ENCODE measurements around the gene NMT1. TPM values are rescaled to one million over a fixed set of nuclear protein-coding genes. Genes with fewer than 3 reads are reported as not detected.

NMT1 gene
- 173 TPM for total RNA-seq (2021; ENCODE audit: unreplicated experiment)
- 124 and 172 TPM in 2 replicates for polyA plus RNA-seq (2012)
- Bru-seq, nascent RNA, result percentile 80 among the genes with signal in this experiment
- percentile 86 among the genes with signal in this experiment for BruChase-seq, experiment 1, labeled RNA remaining after a 6-hour chase
- percentile 82 among the genes with signal in this experiment for BruChase-seq, experiment 2, labeled RNA remaining after a 2-hour chase
- long read RNA-seq, full-length matches to known transcripts, result 94 of 154 reads
- long read RNA-seq, partial matches to known transcripts, result 27 of 154 reads
- long read RNA-seq, other reads (novel, unspliced or antisense), result 33 of 154 reads

DNA sequence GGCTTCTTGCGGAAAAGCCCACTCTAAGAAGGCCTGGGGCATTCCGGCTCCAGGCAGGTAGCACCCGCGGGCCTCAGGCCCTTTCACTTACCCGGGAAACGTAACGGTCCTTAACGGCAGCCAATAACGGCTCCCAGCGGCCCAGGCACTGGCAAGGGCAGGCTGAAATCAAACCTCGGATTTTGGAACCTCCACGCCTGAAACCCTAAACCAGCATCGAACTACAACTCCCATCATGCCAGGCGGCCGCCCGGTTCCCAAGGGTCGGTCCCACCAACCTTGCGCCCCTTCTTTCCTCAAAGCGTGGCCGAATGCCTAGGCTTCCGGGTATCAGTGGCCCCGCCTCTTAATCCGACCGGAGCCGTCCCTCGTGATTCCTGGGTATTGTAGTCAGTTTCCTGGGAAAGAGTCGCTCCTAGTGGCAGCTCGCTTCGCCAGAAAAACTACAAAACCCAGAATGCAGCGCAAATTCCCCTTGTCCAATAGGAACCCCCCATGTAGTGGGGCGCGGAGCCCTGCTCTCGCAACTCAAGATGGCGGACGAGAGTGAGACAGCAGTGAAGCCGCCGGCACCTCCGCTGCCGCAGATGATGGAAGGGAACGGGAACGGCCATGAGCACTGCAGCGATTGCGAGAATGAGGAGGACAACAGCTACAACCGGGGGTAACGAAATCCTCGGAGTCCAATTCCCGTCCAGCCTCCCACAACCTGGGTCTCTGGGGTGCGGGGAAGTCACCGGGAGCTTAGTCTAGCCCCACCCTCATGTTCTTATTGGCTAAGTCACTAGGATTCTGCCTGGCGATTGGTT, at the start of gene NMT1:
Gene NMT1, plus strand, starts transcription at position 521 of the 809 bp plus-strand sequence. Its CDS starts 13 bp downstream, at position 534.
- H3K27me3 ChIP-seq (ENCODE audit: insufficient read depth, low read length), result no peaks in the 10 kb centered on the region
- intact Hi-C loops (cut with micrococcal nuclease), result loop anchor here (5.0 kb wide), 1 partner anchor 71 kb away; the partner anchor contains the start of gene PLCD3
- BruUV-seq (replicated peaks), result no TSS peak
- CTCF ChIA-PET, result interaction anchor here (0.8 to 1.6 kb wide), 6 partner anchors 12 to 74 kb away, joined by 3 to 7 read pairs (median 4); partner anchors contain the start of gene ACBD4
- no peaks in the 10 kb centered on the region for H3K9me2 ChIP-seq (ENCODE audit: insufficient read depth)
- peak within 1 kb of the TSS; percentile 90 for H3K4me2 ChIP-seq (ENCODE audit: low read length)
- peak within 1 kb of the TSS; percentile 98 to 99 for H3K4me3 ChIP-seq (replicated peaks in 1 of 2; ENCODE audit: low read depth in 1 of 2, low read length in 2 of 2)
- no peaks in the 10 kb centered on the region; a peak in 1 of 4 replicates for H3K36me3 ChIP-seq (ENCODE audit: control insufficient read depth in 1 of 2, insufficient read depth in 2 of 2, low read length in 2 of 2)
- RAD21 ChIA-PET (ENCODE audit: low non-redundant PET in 1 of 2, low total read pairs in 2 of 2, uncharacterized antibody in 2 of 2, unreplicated experiment in 2 of 2), result no interaction called here
- POLR2A ChIA-PET, result interaction anchor here (0.9 to 1.6 kb wide), 7 partner anchors 10 to 285 kb away, joined by 4 to 8 read pairs (median 5); partner anchors contain the start of gene HEXIM1
- no peaks in the 10 kb centered on the region for H3K9me3 ChIP-seq (ENCODE audit: control insufficient read depth in 1 of 2, insufficient read depth in 1 of 2, low read depth in 1 of 2, low read length in 2 of 2)
- no peaks in the 10 kb centered on the region for H4K20me1 ChIP-seq (ENCODE audit: insufficient read depth)
- H3K4me1 ChIP-seq (ENCODE audit: control insufficient read depth in 1 of 2, insufficient read depth in 2 of 2, low read length in 2 of 2), result peaks cover 10 to 19% of the 10 kb centered on the region in 2 experiments
- ATAC-seq (peak; percentile 90), DNase-seq (ENCODE audit: low read depth, low spot score) (peak; percentile 99)
- peak within 1 kb of the TSS; percentile 93 for H3K27ac ChIP-seq (ENCODE audit: low read depth, low read length)
- peak within 1 kb of the TSS; percentile 70 for H2AFZ ChIP-seq (ENCODE audit: low read depth, low read length, poor library complexity, severe bottlenecking)
- peak within 1 kb of the TSS; percentile 96 for H3K9ac ChIP-seq (ENCODE audit: low read length)
- H3K79me2 ChIP-seq (ENCODE audit: insufficient read depth, low read length), result peaks cover 71% of the 10 kb centered on the region
- TF ChIP-seq SIN3A (IDR thresholded peaks at IDR 0.05; ENCODE audit: low read depth) (peak; percentile 62; the same call in 1 of the 2 replicates), ZFX (IDR thresholded peaks at IDR 0.05) (peak; percentile 98), RAD21 (IDR thresholded peaks at IDR 0.05; ENCODE audit: low read depth) (no peak), EZH2phosphoT487 (IDR thresholded peaks at IDR 0.05; ENCODE audit: borderline replicate concordance) (no peak), TCF7L2 (IDR thresholded peaks at IDR 0.05; ENCODE audit: borderline replicate concordance, extremely low read depth, insufficient read depth, insufficient read length) (peak; percentile 94), CEBPB (IDR thresholded peaks at IDR 0.05; ENCODE audit: low read depth) (no peak; the same call in 1 of the 2 replicates), EZH2 (IDR thresholded peaks at IDR 0.05) (no peak), YY1 (IDR thresholded peaks at IDR 0.05; ENCODE audit: extremely low read depth, insufficient replicate concordance, low read depth, low read length) (peak; percentile 97), FOSL1 (IDR thresholded peaks at IDR 0.05; ENCODE audit: low read depth) (no peak), ELF1 (IDR thresholded peaks at IDR 0.05; ENCODE audit: borderline replicate concordance, low read depth) (peak; percentile 99), ZNF274 (IDR thresholded peaks at IDR 0.05; ENCODE audit: low read depth, low read length) (no peak), JUND (IDR thresholded peaks at IDR 0.05) (no peak), SRF (IDR thresholded peaks at IDR 0.05; ENCODE audit: low read depth) (no peak; the same call in 1 of the 2 replicates), EGR1 (IDR thresholded peaks at IDR 0.05; ENCODE audit: low read depth) (0 out of 2 replicates have a peak, but pooled peaks have one; percentile 37), SP1 (IDR thresholded peaks at IDR 0.05; ENCODE audit: low read depth) (peak; percentile 99), CBX3 (IDR thresholded peaks at IDR 0.05; ENCODE audit: low read depth) (no peak), POLR2A (IDR thresholded peaks at IDR 0.05; ENCODE audit: borderline replicate concordance, extremely low read depth, insufficient read depth, insufficient read length) (peak; percentile 81)
- TF ChIP-seq, protein P1, sequence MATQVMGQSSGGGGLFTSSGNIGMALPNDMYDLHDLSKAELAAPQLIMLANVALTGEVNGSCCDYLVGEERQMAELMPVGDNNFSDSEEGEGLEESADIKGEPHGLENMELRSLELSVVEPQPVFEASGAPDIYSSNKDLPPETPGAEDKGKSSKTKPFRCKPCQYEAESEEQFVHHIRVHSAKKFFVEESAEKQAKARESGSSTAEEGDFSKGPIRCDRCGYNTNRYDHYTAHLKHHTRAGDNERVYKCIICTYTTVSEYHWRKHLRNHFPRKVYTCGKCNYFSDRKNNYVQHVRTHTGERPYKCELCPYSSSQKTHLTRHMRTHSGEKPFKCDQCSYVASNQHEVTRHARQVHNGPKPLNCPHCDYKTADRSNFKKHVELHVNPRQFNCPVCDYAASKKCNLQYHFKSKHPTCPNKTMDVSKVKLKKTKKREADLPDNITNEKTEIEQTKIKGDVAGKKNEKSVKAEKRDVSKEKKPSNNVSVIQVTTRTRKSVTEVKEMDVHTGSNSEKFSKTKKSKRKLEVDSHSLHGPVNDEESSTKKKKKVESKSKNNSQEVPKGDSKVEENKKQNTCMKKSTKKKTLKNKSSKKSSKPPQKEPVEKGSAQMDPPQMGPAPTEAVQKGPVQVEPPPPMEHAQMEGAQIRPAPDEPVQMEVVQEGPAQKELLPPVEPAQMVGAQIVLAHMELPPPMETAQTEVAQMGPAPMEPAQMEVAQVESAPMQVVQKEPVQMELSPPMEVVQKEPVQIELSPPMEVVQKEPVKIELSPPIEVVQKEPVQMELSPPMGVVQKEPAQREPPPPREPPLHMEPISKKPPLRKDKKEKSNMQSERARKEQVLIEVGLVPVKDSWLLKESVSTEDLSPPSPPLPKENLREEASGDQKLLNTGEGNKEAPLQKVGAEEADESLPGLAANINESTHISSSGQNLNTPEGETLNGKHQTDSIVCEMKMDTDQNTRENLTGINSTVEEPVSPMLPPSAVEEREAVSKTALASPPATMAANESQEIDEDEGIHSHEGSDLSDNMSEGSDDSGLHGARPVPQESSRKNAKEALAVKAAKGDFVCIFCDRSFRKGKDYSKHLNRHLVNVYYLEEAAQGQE (IDR thresholded peaks at IDR 0.05; ENCODE audit: low read depth), result no peak
- TF ChIP-seq, protein P2, sequence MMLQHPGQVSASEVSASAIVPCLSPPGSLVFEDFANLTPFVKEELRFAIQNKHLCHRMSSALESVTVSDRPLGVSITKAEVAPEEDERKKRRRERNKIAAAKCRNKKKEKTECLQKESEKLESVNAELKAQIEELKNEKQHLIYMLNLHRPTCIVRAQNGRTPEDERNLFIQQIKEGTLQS (IDR thresholded peaks at IDR 0.05), result no peak
- TF ChIP-seq, protein P3, sequence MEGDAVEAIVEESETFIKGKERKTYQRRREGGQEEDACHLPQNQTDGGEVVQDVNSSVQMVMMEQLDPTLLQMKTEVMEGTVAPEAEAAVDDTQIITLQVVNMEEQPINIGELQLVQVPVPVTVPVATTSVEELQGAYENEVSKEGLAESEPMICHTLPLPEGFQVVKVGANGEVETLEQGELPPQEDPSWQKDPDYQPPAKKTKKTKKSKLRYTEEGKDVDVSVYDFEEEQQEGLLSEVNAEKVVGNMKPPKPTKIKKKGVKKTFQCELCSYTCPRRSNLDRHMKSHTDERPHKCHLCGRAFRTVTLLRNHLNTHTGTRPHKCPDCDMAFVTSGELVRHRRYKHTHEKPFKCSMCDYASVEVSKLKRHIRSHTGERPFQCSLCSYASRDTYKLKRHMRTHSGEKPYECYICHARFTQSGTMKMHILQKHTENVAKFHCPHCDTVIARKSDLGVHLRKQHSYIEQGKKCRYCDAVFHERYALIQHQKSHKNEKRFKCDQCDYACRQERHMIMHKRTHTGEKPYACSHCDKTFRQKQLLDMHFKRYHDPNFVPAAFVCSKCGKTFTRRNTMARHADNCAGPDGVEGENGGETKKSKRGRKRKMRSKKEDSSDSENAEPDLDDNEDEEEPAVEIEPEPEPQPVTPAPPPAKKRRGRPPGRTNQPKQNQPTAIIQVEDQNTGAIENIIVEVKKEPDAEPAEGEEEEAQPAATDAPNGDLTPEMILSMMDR (IDR thresholded peaks at IDR 0.05 in 2 of 3, conservative IDR thresholded peaks at IDR 0.05 in 1 of 3; ENCODE audit: borderline replicate concordance in 1 of 3, insufficient read depth in 1 of 3, low read depth in 2 of 3, low read length in 2 of 3), result no peak
- TF ChIP-seq, protein P4, sequence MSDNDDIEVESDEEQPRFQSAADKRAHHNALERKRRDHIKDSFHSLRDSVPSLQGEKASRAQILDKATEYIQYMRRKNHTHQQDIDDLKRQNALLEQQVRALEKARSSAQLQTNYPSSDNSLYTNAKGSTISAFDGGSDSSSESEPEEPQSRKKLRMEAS (IDR thresholded peaks at IDR 0.05), result peak; percentile 60

All from HCT116 (cell line).